GM12874 (cell line): ENCODE measurements around the gene CACNB2.

ENCODE experiments used
- CTCF ChIP-seq: IDR thresholded peaks from 2 replicates; pipeline ENCODE4 v1.5.1; 2011; ENCODE audit warnings: low read depth, mild to moderate bottlenecking, control low read depth, low read length, moderate library complexity; ENCODE audit not compliant: insufficient read depth

CACNB2 gene

GRCh38 chr10:18334116-18334867 is 194.1 kb downstream of the CACNB2 start:
- no peak for TF ChIP-seq CTCF

- no peak for TF ChIP-seq CTCF
Measured at GRCh38 chr10:18340496-18341051, 200.3 kb downstream of the CACNB2 start.

- no peak for TF ChIP-seq CTCF
Measured at GRCh38 chr10:18341055-18341454, 200.8 kb downstream of the CACNB2 start.

- TF ChIP-seq CTCF = no peak
Measured at GRCh38 chr10:18343573-18343972, 203.3 kb downstream of the CACNB2 start.

GRCh38 chr10:18345308-18345707 is 205.1 kb downstream of the CACNB2 start:
- TF ChIP-seq CTCF = no peak

GRCh38 chr10:18350340-18350739 is 210.1 kb downstream of the CACNB2 start:
- TF ChIP-seq CTCF = no peak

GRCh38 chr10:18351421-18351820 is 211.2 kb downstream of the CACNB2 start:
- no peak for TF ChIP-seq CTCF
